Glutamatergic neuron (in vitro differentiated cells): ENCODE measurements around the gene DPF1. TPM values are rescaled to one million over a fixed set of nuclear protein-coding genes. Genes with fewer than 3 reads are reported as not detected.
A peak's percentile ranks its signal among the peaks of the same experiment; 100 is the strongest.

Source experiments
- DNase-seq: peaks from one replicate; pipeline ENCODE4 v3.0.0; 2022
- H3K27ac Mint-ChIP-seq: one replicate; pipeline ENCODE4 v1.8.0; 2020; ENCODE audit warnings: mild to moderate bottlenecking, mixed read lengths, inconsistent platforms; ENCODE audit not compliant: unreplicated experiment
- H3K27me3 Mint-ChIP-seq: one replicate; pipeline ENCODE4 v1.8.0; 2020; ENCODE audit warnings: mild to moderate bottlenecking, moderate library complexity, mixed read lengths, inconsistent platforms; ENCODE audit not compliant: unreplicated experiment
- H3K36me3 Mint-ChIP-seq: one replicate; pipeline ENCODE4 v1.8.0; 2020; ENCODE audit warnings: mild to moderate bottlenecking, mixed read lengths, inconsistent platforms; ENCODE audit not compliant: unreplicated experiment
- H3K4me1 Mint-ChIP-seq: one replicate; pipeline ENCODE4 v1.8.0; 2020; ENCODE audit warnings: mild to moderate bottlenecking, low read depth, mixed read lengths, inconsistent platforms; ENCODE audit not compliant: unreplicated experiment
- H3K4me3 Mint-ChIP-seq: one replicate; pipeline ENCODE4 v1.8.0; 2020; ENCODE audit warnings: mild to moderate bottlenecking, mixed read lengths, inconsistent platforms; ENCODE audit not compliant: unreplicated experiment
- H3K9me3 Mint-ChIP-seq: one replicate; pipeline ENCODE4 v1.8.0; 2020; ENCODE audit warnings: mild to moderate bottlenecking, moderate library complexity, mixed read lengths, inconsistent platforms; ENCODE audit not compliant: unreplicated experiment
- CTCF ChIP-seq: fragments of 200-600 bp; sonication (generic); IDR thresholded peaks from one replicate; pipeline ENCODE4 v1.5.0; 2021; ENCODE audit not compliant: partially characterized antibody, unreplicated experiment
- total RNA-seq: library from RNA; stranded (reverse); fragmentation: NEBNext Ultra II Directional; extraction: Animal tissue kit (Norgen Biotek cat#: 25700); gene quantifications from one replicate; pipeline ENCODE4 v1.2.1, GENCODE V29; 2021; ENCODE audit not compliant: unreplicated experiment

The DPF1 gene
- total RNA-seq, 1 donor from 2014 or later = 33.8 TPM

GRCh38 chr19:38196245-38196837 lies 27.7 kb downstream of the DPF1 start:
- Mint-ChIP-seq H3K36me3 (no peaks in the 10 kb centered on the region), H3K4me1 (peaks cover 3% of the 10 kb centered on the region), H3K9me3 (peaks cover 9% of the 10 kb centered on the region), H3K27me3 (peaks cover 9% of the 10 kb centered on the region), H3K4me3 (no peak overlapping the region), H3K27ac (peak overlapping the region; percentile 73)
- TF ChIP-seq CTCF = no peak
- DNase-seq = no peak

GRCh38 chr19:38195237-38195636 lies 28.8 kb downstream of the DPF1 start:
- Mint-ChIP-seq H3K9me3 (peaks cover 6% of the 10 kb centered on the region), H3K27ac (no peak overlapping the region), H3K4me1 (peaks cover 2% of the 10 kb centered on the region), H3K27me3 (peaks cover 7% of the 10 kb centered on the region), H3K4me3 (no peak overlapping the region), H3K36me3 (no peaks in the 10 kb centered on the region)
- DNase-seq = no peak
- TF ChIP-seq CTCF = no peak

- no peak overlapping the region for H3K4me3 Mint-ChIP-seq
- H3K4me1 Mint-ChIP-seq = peaks cover 2% of the 10 kb centered on the region
- no peak overlapping the region for H3K27ac Mint-ChIP-seq
- DNase-seq = no peak
- H3K27me3 Mint-ChIP-seq = peaks cover 6% of the 10 kb centered on the region
- no peaks in the 10 kb centered on the region for H3K36me3 Mint-ChIP-seq
- TF ChIP-seq CTCF = no peak
- peaks cover 8% of the 10 kb centered on the region for H3K9me3 Mint-ChIP-seq
These were observed 29.8 kb downstream of the DPF1 start for GRCh38 chr19:38194061-38194701.

- Mint-ChIP-seq H3K9me3 (peaks cover 10% of the 10 kb centered on the region), H3K27me3 (peaks cover 6% of the 10 kb centered on the region), H3K36me3 (no peaks in the 10 kb centered on the region), H3K4me1 (peaks cover 2% of the 10 kb centered on the region), H3K27ac (no peak overlapping the region), H3K4me3 (no peak overlapping the region)
- TF ChIP-seq CTCF = no peak
- DNase-seq = no peak
These were observed 30.6 kb downstream of the DPF1 start for GRCh38 chr19:38193445-38193844.

GRCh38 chr19:38191747-38192146 lies 32.3 kb downstream of the DPF1 start:
- TF ChIP-seq CTCF = no peak
- DNase-seq = no peak
- H3K4me3 Mint-ChIP-seq = no peak overlapping the region
- peaks cover 2% of the 10 kb centered on the region for H3K4me1 Mint-ChIP-seq
- H3K36me3 Mint-ChIP-seq = no peaks in the 10 kb centered on the region
- H3K27ac Mint-ChIP-seq = no peak overlapping the region
- H3K27me3 Mint-ChIP-seq = peaks cover 2% of the 10 kb centered on the region
- peaks cover 10% of the 10 kb centered on the region for H3K9me3 Mint-ChIP-seq
